ENCODE data around the gene CKS2. TPM values are rescaled to one million over a fixed set of nuclear protein-coding genes. Genes with fewer than 3 reads are reported as not detected.

CKS2 gene
- total and polyA plus RNA-seq, 2 of the 8 experiments (the other 6 are each of a cell fraction or from before 2014, with no cell fraction given), result 337 to 689 TPM

DNA sequence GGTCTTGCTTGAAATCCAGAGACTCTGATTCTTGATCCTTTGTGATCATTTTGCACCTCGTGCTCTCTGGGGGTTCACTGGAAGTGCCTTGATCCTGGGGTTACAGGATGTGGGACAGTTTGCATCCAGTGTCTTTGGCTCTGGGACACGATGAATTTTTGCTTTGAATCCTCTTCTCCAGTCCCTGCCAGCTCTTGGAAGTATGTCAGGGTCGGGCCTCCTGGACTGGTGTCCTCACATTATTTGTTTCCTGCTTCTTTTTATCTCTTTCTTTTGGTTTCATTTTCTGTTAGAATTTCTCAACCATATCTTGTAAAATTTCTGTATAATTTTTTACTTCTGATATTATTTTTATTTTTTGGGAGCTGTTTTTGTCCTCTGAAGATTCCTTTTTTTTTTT, 41.5 kb downstream of the CKS2 start:
- CTCF ChIA-PET (ENCODE audit: partially characterized antibody), result no interaction called here
- 93% methylated on average over 3 of the region's 3 CpGs; no CpG with 5 or more reads in 1 of the 2 experiments for WGBS, 2 experiments (ENCODE audit: extremely low coverage in 1 of 2, insufficient coverage in 1 of 2, insufficient read length in 1 of 2, insufficient replicate concordance in 2 of 2, low coverage in 1 of 2, low lambda C conversion rate in 2 of 2, missing lambda C conversion rate in 1 of 2)
- Histone ChIP-seq H2AFZ (ENCODE audit: low read length) (no peak overlapping the region), H3K36me3 (ENCODE audit: control insufficient read depth in 2 of 4, insufficient read depth in 4 of 4, low read length in 3 of 4) (peaks cover 55 to 96% (median 79%) of the 10 kb centered on the region in 4 experiments), H3K27ac (ENCODE audit: low read depth, low read length) (no peak overlapping the region), H2BK120ac (replicated peaks; ENCODE audit: low read depth, low read length) (no peak overlapping the region), H2AK5ac (ENCODE audit: low read depth, low read length) (no peak overlapping the region), H3K56ac (replicated peaks; ENCODE audit: insufficient read length, low read depth, low read length) (no peak overlapping the region), H4K5ac (ENCODE audit: insufficient read length, low read depth, low read length) (no peak overlapping the region), H3K4me1 (replicated peaks in 1 of 4; ENCODE audit: control insufficient read depth in 3 of 4, insufficient read depth in 4 of 4, low read length in 3 of 4) (no peaks in the 10 kb centered on the region), H4K8ac (ENCODE audit: extremely low read depth, insufficient read depth, low read length) (no peak overlapping the region), H3K4ac (replicated peaks; ENCODE audit: insufficient read length, low read depth, low read length) (no peak overlapping the region), H3K4me2 (ENCODE audit: insufficient read depth in 1 of 2, low read depth in 2 of 2, low read length in 2 of 2) (no peak overlapping the region), H3K14ac (ENCODE audit: insufficient read length) (no peak overlapping the region), H3K9me3 (ENCODE audit: insufficient read depth in 2 of 2, low read depth in 1 of 2, low read length in 1 of 2) (no peaks in the 10 kb centered on the region), H3K27me3 (replicated peaks in 1 of 4; ENCODE audit: control insufficient read depth in 3 of 4, extremely low read depth in 1 of 4, insufficient read depth in 3 of 4, low read length in 3 of 4) (no peaks in the 10 kb centered on the region), H3K18ac (ENCODE audit: extremely low read depth, low read length) (no peak overlapping the region), H2BK20ac (ENCODE audit: low read length) (no peak overlapping the region), H3K79me1 (ENCODE audit: low read depth, low read length) (peaks cover 2% of the 10 kb centered on the region), H2BK15ac (ENCODE audit: low read length) (no peak overlapping the region), H3K23ac (ENCODE audit: insufficient read length) (no peak overlapping the region), H3K79me2 (ENCODE audit: control insufficient read depth in 1 of 2, insufficient read depth in 2 of 2, low read length in 2 of 2) (no peaks in the 10 kb centered on the region), H3K9ac (replicated peaks in 1 of 4; ENCODE audit: extremely low read depth in 1 of 4, low read depth in 3 of 4, low read length in 3 of 4) (no peak overlapping the region), H4K20me1 (replicated peaks in 1 of 2; ENCODE audit: control insufficient read depth in 1 of 2, insufficient read depth in 2 of 2, low read length in 2 of 2) (peaks cover 3 to 19% of the 10 kb centered on the region in 2 experiments), H2BK5ac (ENCODE audit: low read depth, low read length) (no peak overlapping the region), H3K4me3 (ENCODE audit: extremely low read depth in 1 of 4, insufficient read depth in 2 of 4, low read depth in 3 of 4, low read length in 4 of 4) (no peak overlapping the region), H3K23me2 (ENCODE audit: low read depth, low read length) (no peaks in the 10 kb centered on the region), H4K91ac (replicated peaks; ENCODE audit: insufficient read length, low read length) (no peak overlapping the region), H2BK12ac (ENCODE audit: low read depth, low read length) (no peak overlapping the region)
- POLR2A ChIA-PET (ENCODE audit: partially characterized antibody), result interaction anchor here (0.9 to 1.3 kb wide), 2 partner anchors 14 to 25 kb away, joined by 3 to 4 read pairs; no protein-coding TSS in a partner anchor
- DNase-seq (ENCODE audit: low read depth in 1 of 2, low spot score in 2 of 2), result no peak
- FAIRE-seq, result no peak
- TF ChIP-seq, protein P1, sequence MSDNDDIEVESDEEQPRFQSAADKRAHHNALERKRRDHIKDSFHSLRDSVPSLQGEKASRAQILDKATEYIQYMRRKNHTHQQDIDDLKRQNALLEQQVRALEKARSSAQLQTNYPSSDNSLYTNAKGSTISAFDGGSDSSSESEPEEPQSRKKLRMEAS (IDR thresholded peaks at IDR 0.05), result no peak
- TF ChIP-seq NRF1 (IDR thresholded peaks at IDR 0.05; ENCODE audit: low read depth, low read length), result no peak
- no peak for TF ChIP-seq MAFK (IDR thresholded peaks at IDR 0.05; ENCODE audit: low read depth, low read length)
- TF ChIP-seq TAF1 (IDR thresholded peaks at IDR 0.05; ENCODE audit: low read depth, low read length), result no peak
- TF ChIP-seq CHD1 (IDR thresholded peaks at IDR 0.05; ENCODE audit: low read depth, low read length), result no peak
- TF ChIP-seq, protein P2, sequence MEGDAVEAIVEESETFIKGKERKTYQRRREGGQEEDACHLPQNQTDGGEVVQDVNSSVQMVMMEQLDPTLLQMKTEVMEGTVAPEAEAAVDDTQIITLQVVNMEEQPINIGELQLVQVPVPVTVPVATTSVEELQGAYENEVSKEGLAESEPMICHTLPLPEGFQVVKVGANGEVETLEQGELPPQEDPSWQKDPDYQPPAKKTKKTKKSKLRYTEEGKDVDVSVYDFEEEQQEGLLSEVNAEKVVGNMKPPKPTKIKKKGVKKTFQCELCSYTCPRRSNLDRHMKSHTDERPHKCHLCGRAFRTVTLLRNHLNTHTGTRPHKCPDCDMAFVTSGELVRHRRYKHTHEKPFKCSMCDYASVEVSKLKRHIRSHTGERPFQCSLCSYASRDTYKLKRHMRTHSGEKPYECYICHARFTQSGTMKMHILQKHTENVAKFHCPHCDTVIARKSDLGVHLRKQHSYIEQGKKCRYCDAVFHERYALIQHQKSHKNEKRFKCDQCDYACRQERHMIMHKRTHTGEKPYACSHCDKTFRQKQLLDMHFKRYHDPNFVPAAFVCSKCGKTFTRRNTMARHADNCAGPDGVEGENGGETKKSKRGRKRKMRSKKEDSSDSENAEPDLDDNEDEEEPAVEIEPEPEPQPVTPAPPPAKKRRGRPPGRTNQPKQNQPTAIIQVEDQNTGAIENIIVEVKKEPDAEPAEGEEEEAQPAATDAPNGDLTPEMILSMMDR (IDR thresholded peaks at IDR 0.05; ENCODE audit: control extremely low read depth in 1 of 3, insufficient read depth in 1 of 3, low read depth in 1 of 3, low read length in 3 of 3), result no peak
- TF ChIP-seq SP2 (IDR thresholded peaks at IDR 0.05; ENCODE audit: low read length), result no peak
- TF ChIP-seq SIN3A (conservative IDR thresholded peaks at IDR 0.05 in 1 of 2, IDR thresholded peaks at IDR 0.05 in 1 of 2; ENCODE audit: low read depth in 1 of 2, low read length in 2 of 2), result no peak
- no peak for TF ChIP-seq TBP (IDR thresholded peaks at IDR 0.05; ENCODE audit: low read depth, low read length)
- TF ChIP-seq RAD21 (IDR thresholded peaks at IDR 0.05 in 1 of 2, conservative IDR thresholded peaks at IDR 0.05 in 1 of 2; ENCODE audit: low read depth in 2 of 2, low read length in 2 of 2), result no peak
- no peak for TF ChIP-seq BRCA1 (IDR thresholded peaks at IDR 0.05; ENCODE audit: low read depth, low read length)
- TF ChIP-seq HDAC6 (IDR thresholded peaks at IDR 0.05; ENCODE audit: low read depth, low read length), result no peak

Data from H1 (cell line).